Measurements from ENCODE around the gene COL18A1. TPM values are rescaled to one million over a fixed set of nuclear protein-coding genes. Genes with fewer than 3 reads are reported as not detected.
A peak's percentile ranks its signal among the peaks of the same experiment; 100 is the strongest.

Gene COL18A1
- 9.5 TPM for polyA plus RNA-seq (2013)

GRCh38 chr21:45404730-45405270 is at the start of gene COL18A1:
Gene COL18A1 (plus strand): TSS chr21:45405165. CDS start chr21:45405231, 66 bp downstream.
- Histone ChIP-seq H3K27ac (ENCODE audit: insufficient read depth in 1 of 2, low read depth in 1 of 2, low read length in 2 of 2, poor library complexity in 1 of 2, severe bottlenecking in 2 of 2) (no peak within 1 kb of the TSS), H3K9me3 (ENCODE audit: control extremely low read depth in 1 of 5, control insufficient read depth in 4 of 5, insufficient read depth in 2 of 5, low read depth in 1 of 5, low read length in 4 of 5) (peaks cover 0 to 20% (median 17%) of the 10 kb centered on the region in 5 experiments), H3K36me3 (ENCODE audit: control insufficient read depth in 4 of 4, insufficient read depth in 4 of 4, low read length in 3 of 4) (no peaks in the 10 kb centered on the region), H3K27me3 (replicated peaks in 2 of 5; ENCODE audit: control insufficient read depth in 4 of 5, insufficient read depth in 5 of 5, low read length in 4 of 5) (peaks cover 4 to 75% (median 25%) of the 10 kb centered on the region in 5 experiments), H3K4me1 (ENCODE audit: control extremely low read depth in 1 of 4, control insufficient read depth in 4 of 4, insufficient read depth in 4 of 4, low read length in 3 of 4) (peaks cover 0 to 21% (median 12%) of the 10 kb centered on the region in 4 experiments), H3K4me3 (ENCODE audit: control insufficient read depth in 1 of 7, extremely low read depth in 1 of 7, insufficient read depth in 4 of 7, low read depth in 2 of 7, low read length in 6 of 7) (peak within 1 kb of the TSS in 5 of 7 experiments; percentile 12 to 64 (median 53))
- ChIA-PET CTCF (no interaction called here), POLR2A (no interaction called here)
- DNase-seq = peak in 2 of 3 donors; percentile 46 to 53
- WGBS (ENCODE audit: insufficient coverage) = 1% methylated on average over 22 of the region's 69 CpGs

- CTCF ChIA-PET = no interaction called here
- peaks cover 0 to 29% (median 12%) of the 10 kb centered on the region in 5 experiments for H3K27me3 ChIP-seq (replicated peaks in 2 of 5; ENCODE audit: control insufficient read depth in 4 of 5, insufficient read depth in 5 of 5, low read length in 4 of 5)
- peak; percentile 4 to 88 (median 82) for DNase-seq
- POLR2A ChIA-PET = no interaction called here
- H3K4me1 ChIP-seq (ENCODE audit: control extremely low read depth in 1 of 4, control insufficient read depth in 4 of 4, insufficient read depth in 4 of 4, low read length in 3 of 4) = peaks cover 0 to 13% (median 3%) of the 10 kb centered on the region in 4 experiments
- H3K9me3 ChIP-seq (ENCODE audit: control extremely low read depth in 1 of 5, control insufficient read depth in 4 of 5, insufficient read depth in 2 of 5, low read depth in 1 of 5, low read length in 4 of 5) = no peaks in the 10 kb centered on the region
- 22% methylated on average over 11 of the region's 14 CpGs for WGBS (ENCODE audit: insufficient coverage)
- H3K4me3 ChIP-seq (ENCODE audit: control insufficient read depth in 1 of 7, extremely low read depth in 1 of 7, insufficient read depth in 4 of 7, low read depth in 2 of 7, low read length in 6 of 7) = no peak overlapping the region
- H3K36me3 ChIP-seq (ENCODE audit: control insufficient read depth in 4 of 4, insufficient read depth in 4 of 4, low read length in 3 of 4) = no peaks in the 10 kb centered on the region
- H3K27ac ChIP-seq (ENCODE audit: insufficient read depth in 1 of 2, low read depth in 1 of 2, low read length in 2 of 2, poor library complexity in 1 of 2, severe bottlenecking in 2 of 2) = no peak overlapping the region
Measured at GRCh38 chr21:45355573-45355972, 49.4 kb upstream of the COL18A1 start.

GRCh38 chr21:45356251-45356650 is 48.7 kb upstream of the COL18A1 start:
- Histone ChIP-seq H3K36me3 (ENCODE audit: control insufficient read depth in 4 of 4, insufficient read depth in 4 of 4, low read length in 3 of 4) (no peaks in the 10 kb centered on the region), H3K4me1 (ENCODE audit: control extremely low read depth in 1 of 4, control insufficient read depth in 4 of 4, insufficient read depth in 4 of 4, low read length in 3 of 4) (peaks cover 0 to 13% (median 3%) of the 10 kb centered on the region in 4 experiments), H3K4me3 (ENCODE audit: control insufficient read depth in 1 of 7, extremely low read depth in 1 of 7, insufficient read depth in 4 of 7, low read depth in 2 of 7, low read length in 6 of 7) (no peak overlapping the region), H3K27me3 (replicated peaks in 2 of 5; ENCODE audit: control insufficient read depth in 4 of 5, insufficient read depth in 5 of 5, low read length in 4 of 5) (peaks cover 0 to 29% (median 12%) of the 10 kb centered on the region in 5 experiments), H3K27ac (ENCODE audit: insufficient read depth in 1 of 2, low read depth in 1 of 2, low read length in 2 of 2, poor library complexity in 1 of 2, severe bottlenecking in 2 of 2) (no peak overlapping the region), H3K9me3 (ENCODE audit: control extremely low read depth in 1 of 5, control insufficient read depth in 4 of 5, insufficient read depth in 2 of 5, low read depth in 1 of 5, low read length in 4 of 5) (no peaks in the 10 kb centered on the region)
- POLR2A ChIA-PET = no interaction called here
- WGBS (ENCODE audit: insufficient coverage) = 92% methylated on average over 7 of the region's 10 CpGs
- CTCF ChIA-PET = interaction anchor here (0.6 kb wide), 1 partner anchor 188 kb away, joined by 3 read pairs; no protein-coding TSS in a partner anchor
- DNase-seq = no peak

- H3K36me3 ChIP-seq (ENCODE audit: control insufficient read depth in 4 of 4, insufficient read depth in 4 of 4, low read length in 3 of 4) = no peaks in the 10 kb centered on the region
- ChIA-PET POLR2A (no interaction called here), CTCF (interaction anchor here (0.6 to 1.0 kb wide), 2 partner anchors 189 to 220 kb away, joined by 3 read pairs; no protein-coding TSS in a partner anchor)
- H3K4me3 ChIP-seq (ENCODE audit: control insufficient read depth in 1 of 7, extremely low read depth in 1 of 7, insufficient read depth in 4 of 7, low read depth in 2 of 7, low read length in 6 of 7) = no peak overlapping the region
- 75% methylated on average over 14 of the region's 20 CpGs for WGBS (ENCODE audit: insufficient coverage)
- no peak overlapping the region for H3K27ac ChIP-seq (ENCODE audit: insufficient read depth in 1 of 2, low read depth in 1 of 2, low read length in 2 of 2, poor library complexity in 1 of 2, severe bottlenecking in 2 of 2)
- H3K9me3 ChIP-seq (ENCODE audit: control extremely low read depth in 1 of 5, control insufficient read depth in 4 of 5, insufficient read depth in 2 of 5, low read depth in 1 of 5, low read length in 4 of 5) = no peaks in the 10 kb centered on the region
- DNase-seq = no peak
- H3K4me1 ChIP-seq (ENCODE audit: control extremely low read depth in 1 of 4, control insufficient read depth in 4 of 4, insufficient read depth in 4 of 4, low read length in 3 of 4) = peaks cover 0 to 8% (median under 1%) of the 10 kb centered on the region in 4 experiments
- H3K27me3 ChIP-seq (replicated peaks in 2 of 5; ENCODE audit: control insufficient read depth in 4 of 5, insufficient read depth in 5 of 5, low read length in 4 of 5) = peaks cover 0 to 29% (median 12%) of the 10 kb centered on the region in 5 experiments
Measured at GRCh38 chr21:45356653-45357435, 48.1 kb upstream of the COL18A1 start.

GRCh38 chr21:45357436-45358260 is 47.3 kb upstream of the COL18A1 start:
- H3K9me3 ChIP-seq (ENCODE audit: control extremely low read depth in 1 of 5, control insufficient read depth in 4 of 5, insufficient read depth in 2 of 5, low read depth in 1 of 5, low read length in 4 of 5) = no peaks in the 10 kb centered on the region
- no peak overlapping the region for H3K27ac ChIP-seq (ENCODE audit: insufficient read depth in 1 of 2, low read depth in 1 of 2, low read length in 2 of 2, poor library complexity in 1 of 2, severe bottlenecking in 2 of 2)
- peaks cover 0 to 29% (median 12%) of the 10 kb centered on the region in 5 experiments for H3K27me3 ChIP-seq (replicated peaks in 2 of 5; ENCODE audit: control insufficient read depth in 4 of 5, insufficient read depth in 5 of 5, low read length in 4 of 5)
- 82% methylated on average over 37 of the region's 41 CpGs for WGBS (ENCODE audit: insufficient coverage)
- H3K4me1 ChIP-seq (ENCODE audit: control extremely low read depth in 1 of 4, control insufficient read depth in 4 of 4, insufficient read depth in 4 of 4, low read length in 3 of 4) = peaks cover 0 to 7% (median 0%) of the 10 kb centered on the region in 4 experiments
- H3K36me3 ChIP-seq (ENCODE audit: control insufficient read depth in 4 of 4, insufficient read depth in 4 of 4, low read length in 3 of 4) = no peaks in the 10 kb centered on the region
- POLR2A ChIA-PET = no interaction called here
- DNase-seq = no peak
- H3K4me3 ChIP-seq (ENCODE audit: control insufficient read depth in 1 of 7, extremely low read depth in 1 of 7, insufficient read depth in 4 of 7, low read depth in 2 of 7, low read length in 6 of 7) = no peak overlapping the region
- CTCF ChIA-PET = interaction anchor here (1.0 kb wide), 2 partner anchors 10 to 221 kb away, joined by 3 read pairs; no protein-coding TSS in a partner anchor

DNA sequence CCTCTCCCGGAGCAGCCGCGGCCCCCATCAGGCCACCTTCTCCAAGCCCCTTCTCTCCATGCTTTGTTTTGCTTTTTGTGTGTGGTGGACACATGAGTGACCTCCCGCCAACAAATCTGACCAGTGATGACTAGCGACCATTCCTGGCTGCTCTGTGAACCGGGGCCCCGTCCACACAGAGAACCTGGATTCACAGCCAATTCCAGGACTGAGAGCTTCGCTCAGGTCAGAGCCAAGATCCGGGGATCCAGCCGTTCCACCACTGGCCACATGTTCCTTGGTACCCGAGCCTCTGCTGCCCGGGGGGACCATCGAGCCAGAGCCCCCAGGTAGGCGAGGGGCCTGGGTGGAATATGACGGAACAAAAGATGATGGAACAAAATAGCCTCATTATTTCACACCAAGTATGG is 46.7 kb upstream of the COL18A1 start:
- ChIA-PET POLR2A (interaction anchor here (0.6 kb wide), 1 partner anchor 524 kb away, joined by 3 read pairs; no protein-coding TSS in a partner anchor), CTCF (interaction anchor here (1.0 kb wide), 2 partner anchors 11 to 49 kb away, joined by 3 to 4 read pairs; no protein-coding TSS in a partner anchor)
- peaks cover 0 to 27% (median 12%) of the 10 kb centered on the region in 5 experiments for H3K27me3 ChIP-seq (replicated peaks in 2 of 5; ENCODE audit: control insufficient read depth in 4 of 5, insufficient read depth in 5 of 5, low read length in 4 of 5)
- no peaks in the 10 kb centered on the region for H3K36me3 ChIP-seq (ENCODE audit: control insufficient read depth in 4 of 4, insufficient read depth in 4 of 4, low read length in 3 of 4)
- DNase-seq = no peak
- no peak overlapping the region for H3K27ac ChIP-seq (ENCODE audit: insufficient read depth in 1 of 2, low read depth in 1 of 2, low read length in 2 of 2, poor library complexity in 1 of 2, severe bottlenecking in 2 of 2)
- 96% methylated on average over 13 of the region's 15 CpGs for WGBS (ENCODE audit: insufficient coverage)
- H3K4me1 ChIP-seq (ENCODE audit: control extremely low read depth in 1 of 4, control insufficient read depth in 4 of 4, insufficient read depth in 4 of 4, low read length in 3 of 4) = peaks cover 0 to 7% (median 0%) of the 10 kb centered on the region in 4 experiments
- H3K9me3 ChIP-seq (ENCODE audit: control extremely low read depth in 1 of 5, control insufficient read depth in 4 of 5, insufficient read depth in 2 of 5, low read depth in 1 of 5, low read length in 4 of 5) = no peaks in the 10 kb centered on the region
- H3K4me3 ChIP-seq (ENCODE audit: control insufficient read depth in 1 of 7, extremely low read depth in 1 of 7, insufficient read depth in 4 of 7, low read depth in 2 of 7, low read length in 6 of 7) = no peak overlapping the region

Data from common myeloid progenitor, CD34-positive (primary cell).